NAMALWA (cell line): ENCODE data around the gene OBSCN.
"Not testable (repeated sequence)": the region's sequence is repeated elsewhere in the genome, so short reads cannot be mapped to it uniquely, and the experiment has no call there.

Experiments used
- DNase-seq: peaks from one replicate; pipeline ENCODE4 v3.0.0-alpha.2; 2015; ENCODE audit warnings: low spot score

OBSCN gene

GRCh38 chr1:228185641-228185965 lies 22.2 kb upstream of the OBSCN start:
- no peak for DNase-seq

GRCh38 chr1:228188249-228188648 lies 19.6 kb upstream of the OBSCN start:
- DNase-seq = not testable (repeated sequence)

GRCh38 chr1:228190182-228190581 lies 17.7 kb upstream of the OBSCN start:
- DNase-seq = no peak

- DNase-seq = no peak
Observed at GRCh38 chr1:228190778-228191177, 17.1 kb upstream of the OBSCN start.

GRCh38 chr1:228194436-228194835 lies 13.4 kb upstream of the OBSCN start:
- no peak for DNase-seq

GRCh38 chr1:228194921-228195812 lies 12.7 kb upstream of the OBSCN start:
- no peak for DNase-seq

GRCh38 chr1:228197555-228198147 lies 10.2 kb upstream of the OBSCN start:
- DNase-seq = no peak

- DNase-seq = no peak
Observed at GRCh38 chr1:228198977-228199590, 8.8 kb upstream of the OBSCN start.

- DNase-seq = no peak
Observed at GRCh38 chr1:228204958-228205357, 2.9 kb upstream of the OBSCN start.

- no peak for DNase-seq
Observed at GRCh38 chr1:228205526-228206436, 2.1 kb upstream of the OBSCN start.

GRCh38 chr1:228206582-228207351 lies 1.1 kb upstream of the OBSCN start:
- DNase-seq = no peak

GRCh38 chr1:228207381-228207810 lies 448 bp upstream of the OBSCN start:
- DNase-seq = no peak

- no peak for DNase-seq
Observed at GRCh38 chr1:228208831-228209551, 1.1 kb downstream of the OBSCN start.

- DNase-seq = no peak
Observed at GRCh38 chr1:228209657-228210056, 1.8 kb downstream of the OBSCN start.

GRCh38 chr1:228210076-228210651 lies 2.3 kb downstream of the OBSCN start:
- no peak for DNase-seq

- DNase-seq = no peak
Observed at GRCh38 chr1:228210712-228211530, 3.1 kb downstream of the OBSCN start.

- DNase-seq = no peak
Observed at GRCh38 chr1:228211531-228212414, 3.9 kb downstream of the OBSCN start.

- no peak for DNase-seq
Observed at GRCh38 chr1:228212415-228212965, 4.6 kb downstream of the OBSCN start.
